IMR-90 (cell line): ENCODE measurements around the gene GADD45GIP1.

Experiments used
- BHLHE40 ChIP-seq: fragments of 150-350 bp; IDR thresholded peaks from 2 replicates; pipeline ENCODE4 v1.6.1; 2016; ENCODE audit warnings: mild to moderate bottlenecking, low read depth, low read length
- CEBPB ChIP-seq: IDR thresholded peaks from 2 replicates; pipeline ENCODE4 v1.6.1; 2012; ENCODE audit warnings: low read depth, low read length, improper control_type of control experiment
- ELK1 ChIP-seq: fragments of 150-350 bp; IDR thresholded peaks from 2 replicates; pipeline ENCODE4 v1.6.1; 2016; ENCODE audit warnings: low read depth, mild to moderate bottlenecking, low read length, moderate library complexity, borderline replicate concordance
- MAFK ChIP-seq: IDR thresholded peaks from 2 replicates; pipeline ENCODE4 v1.6.1; 2012; ENCODE audit warnings: low read depth, low read length, improper control_type of control experiment
- POLR2A ChIP-seq: IDR thresholded peaks from 2 replicates; pipeline ENCODE4 v1.6.1; 2012; ENCODE audit warnings: mild to moderate bottlenecking, low read depth, low read length
- RAD21 ChIP-seq: IDR thresholded peaks from 2 replicates; pipeline ENCODE4 v1.6.1; 2012; ENCODE audit warnings: low read length, improper control_type of control experiment
- RCOR1 ChIP-seq: IDR thresholded peaks from 2 replicates; pipeline ENCODE4 v1.6.1; 2012; ENCODE audit warnings: mild to moderate bottlenecking, low read length, improper control_type of control experiment; ENCODE audit not compliant: insufficient replicate concordance
- RFX5 ChIP-seq: IDR thresholded peaks from 2 replicates; pipeline ENCODE4 v1.8.0; 2012; ENCODE audit warnings: low read depth, mild to moderate bottlenecking, low read length, moderate library complexity
- SMC3 ChIP-seq: fragments of 150-350 bp; IDR thresholded peaks from 2 replicates; pipeline ENCODE4 v1.6.1; 2016; ENCODE audit warnings: low read depth, mild to moderate bottlenecking, antibody characterized with exemption, low read length, moderate library complexity
- TF ChIP-seq, protein P1 (sequence below): conservative IDR thresholded peaks from 2 replicates; pipeline ENCODE4 v1.5.1; 2012; ENCODE audit warnings: mild to moderate bottlenecking, low read depth, low read length, improper control_type of control experiment
- TF ChIP-seq, protein P2 (sequence below): fragments of 150-350 bp; IDR thresholded peaks from 2 replicates; pipeline ENCODE4 v1.6.1; 2017; ENCODE audit warnings: mild to moderate bottlenecking, antibody characterized with exemption, low read length, low read depth

GRCh38 chr19:12953138-12953798, 3.8 kb downstream of the GADD45GIP1 start:
- TF ChIP-seq POLR2A (no peak), BHLHE40 (no peak), MAFK (no peak), ELK1 (no peak), SMC3 (no peak), CEBPB (no peak), RCOR1 (no peak), RFX5 (no peak), RAD21 (no peak)
- TF ChIP-seq, protein P1, sequence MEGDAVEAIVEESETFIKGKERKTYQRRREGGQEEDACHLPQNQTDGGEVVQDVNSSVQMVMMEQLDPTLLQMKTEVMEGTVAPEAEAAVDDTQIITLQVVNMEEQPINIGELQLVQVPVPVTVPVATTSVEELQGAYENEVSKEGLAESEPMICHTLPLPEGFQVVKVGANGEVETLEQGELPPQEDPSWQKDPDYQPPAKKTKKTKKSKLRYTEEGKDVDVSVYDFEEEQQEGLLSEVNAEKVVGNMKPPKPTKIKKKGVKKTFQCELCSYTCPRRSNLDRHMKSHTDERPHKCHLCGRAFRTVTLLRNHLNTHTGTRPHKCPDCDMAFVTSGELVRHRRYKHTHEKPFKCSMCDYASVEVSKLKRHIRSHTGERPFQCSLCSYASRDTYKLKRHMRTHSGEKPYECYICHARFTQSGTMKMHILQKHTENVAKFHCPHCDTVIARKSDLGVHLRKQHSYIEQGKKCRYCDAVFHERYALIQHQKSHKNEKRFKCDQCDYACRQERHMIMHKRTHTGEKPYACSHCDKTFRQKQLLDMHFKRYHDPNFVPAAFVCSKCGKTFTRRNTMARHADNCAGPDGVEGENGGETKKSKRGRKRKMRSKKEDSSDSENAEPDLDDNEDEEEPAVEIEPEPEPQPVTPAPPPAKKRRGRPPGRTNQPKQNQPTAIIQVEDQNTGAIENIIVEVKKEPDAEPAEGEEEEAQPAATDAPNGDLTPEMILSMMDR, result no peak
- TF ChIP-seq, protein P2, sequence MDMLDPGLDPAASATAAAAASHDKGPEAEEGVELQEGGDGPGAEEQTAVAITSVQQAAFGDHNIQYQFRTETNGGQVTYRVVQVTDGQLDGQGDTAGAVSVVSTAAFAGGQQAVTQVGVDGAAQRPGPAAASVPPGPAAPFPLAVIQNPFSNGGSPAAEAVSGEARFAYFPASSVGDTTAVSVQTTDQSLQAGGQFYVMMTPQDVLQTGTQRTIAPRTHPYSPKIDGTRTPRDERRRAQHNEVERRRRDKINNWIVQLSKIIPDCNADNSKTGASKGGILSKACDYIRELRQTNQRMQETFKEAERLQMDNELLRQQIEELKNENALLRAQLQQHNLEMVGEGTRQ, result no peak
